ENCODE results near the gene MPL.

DNA sequence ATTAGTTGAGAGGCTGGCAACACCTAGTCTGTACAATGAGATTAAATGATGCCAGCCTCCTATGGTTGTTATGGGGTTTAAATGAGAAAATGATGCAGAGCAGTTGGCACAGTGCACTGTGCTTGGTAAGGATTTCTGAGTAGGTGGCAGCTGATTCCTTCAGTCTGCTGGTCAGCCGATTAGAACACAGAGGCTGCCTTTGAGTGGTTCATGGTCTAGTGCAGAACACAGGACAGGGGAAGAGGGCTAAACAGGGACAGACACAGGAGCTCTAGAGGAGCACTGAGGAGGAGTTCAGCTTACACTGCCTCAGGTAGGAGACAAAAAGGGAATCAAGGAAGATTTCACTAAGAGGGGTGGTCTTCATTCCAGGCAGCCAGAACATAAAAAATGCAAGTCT is 35.4 kb upstream of the MPL start:
- TF ChIP-seq, protein P1, sequence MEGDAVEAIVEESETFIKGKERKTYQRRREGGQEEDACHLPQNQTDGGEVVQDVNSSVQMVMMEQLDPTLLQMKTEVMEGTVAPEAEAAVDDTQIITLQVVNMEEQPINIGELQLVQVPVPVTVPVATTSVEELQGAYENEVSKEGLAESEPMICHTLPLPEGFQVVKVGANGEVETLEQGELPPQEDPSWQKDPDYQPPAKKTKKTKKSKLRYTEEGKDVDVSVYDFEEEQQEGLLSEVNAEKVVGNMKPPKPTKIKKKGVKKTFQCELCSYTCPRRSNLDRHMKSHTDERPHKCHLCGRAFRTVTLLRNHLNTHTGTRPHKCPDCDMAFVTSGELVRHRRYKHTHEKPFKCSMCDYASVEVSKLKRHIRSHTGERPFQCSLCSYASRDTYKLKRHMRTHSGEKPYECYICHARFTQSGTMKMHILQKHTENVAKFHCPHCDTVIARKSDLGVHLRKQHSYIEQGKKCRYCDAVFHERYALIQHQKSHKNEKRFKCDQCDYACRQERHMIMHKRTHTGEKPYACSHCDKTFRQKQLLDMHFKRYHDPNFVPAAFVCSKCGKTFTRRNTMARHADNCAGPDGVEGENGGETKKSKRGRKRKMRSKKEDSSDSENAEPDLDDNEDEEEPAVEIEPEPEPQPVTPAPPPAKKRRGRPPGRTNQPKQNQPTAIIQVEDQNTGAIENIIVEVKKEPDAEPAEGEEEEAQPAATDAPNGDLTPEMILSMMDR (IDR thresholded peaks at IDR 0.05; ENCODE audit: insufficient read depth, low read length) = no peak
- no peak for TF ChIP-seq GABPA (IDR thresholded peaks at IDR 0.05; ENCODE audit: low read depth)
- TF ChIP-seq, protein P2, sequence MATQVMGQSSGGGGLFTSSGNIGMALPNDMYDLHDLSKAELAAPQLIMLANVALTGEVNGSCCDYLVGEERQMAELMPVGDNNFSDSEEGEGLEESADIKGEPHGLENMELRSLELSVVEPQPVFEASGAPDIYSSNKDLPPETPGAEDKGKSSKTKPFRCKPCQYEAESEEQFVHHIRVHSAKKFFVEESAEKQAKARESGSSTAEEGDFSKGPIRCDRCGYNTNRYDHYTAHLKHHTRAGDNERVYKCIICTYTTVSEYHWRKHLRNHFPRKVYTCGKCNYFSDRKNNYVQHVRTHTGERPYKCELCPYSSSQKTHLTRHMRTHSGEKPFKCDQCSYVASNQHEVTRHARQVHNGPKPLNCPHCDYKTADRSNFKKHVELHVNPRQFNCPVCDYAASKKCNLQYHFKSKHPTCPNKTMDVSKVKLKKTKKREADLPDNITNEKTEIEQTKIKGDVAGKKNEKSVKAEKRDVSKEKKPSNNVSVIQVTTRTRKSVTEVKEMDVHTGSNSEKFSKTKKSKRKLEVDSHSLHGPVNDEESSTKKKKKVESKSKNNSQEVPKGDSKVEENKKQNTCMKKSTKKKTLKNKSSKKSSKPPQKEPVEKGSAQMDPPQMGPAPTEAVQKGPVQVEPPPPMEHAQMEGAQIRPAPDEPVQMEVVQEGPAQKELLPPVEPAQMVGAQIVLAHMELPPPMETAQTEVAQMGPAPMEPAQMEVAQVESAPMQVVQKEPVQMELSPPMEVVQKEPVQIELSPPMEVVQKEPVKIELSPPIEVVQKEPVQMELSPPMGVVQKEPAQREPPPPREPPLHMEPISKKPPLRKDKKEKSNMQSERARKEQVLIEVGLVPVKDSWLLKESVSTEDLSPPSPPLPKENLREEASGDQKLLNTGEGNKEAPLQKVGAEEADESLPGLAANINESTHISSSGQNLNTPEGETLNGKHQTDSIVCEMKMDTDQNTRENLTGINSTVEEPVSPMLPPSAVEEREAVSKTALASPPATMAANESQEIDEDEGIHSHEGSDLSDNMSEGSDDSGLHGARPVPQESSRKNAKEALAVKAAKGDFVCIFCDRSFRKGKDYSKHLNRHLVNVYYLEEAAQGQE (IDR thresholded peaks at IDR 0.05; ENCODE audit: insufficient replicate concordance, low read depth) = no peak
- no peak for TF ChIP-seq POLR2AphosphoS5 (IDR thresholded peaks at IDR 0.05; ENCODE audit: low read depth)
- no peak for TF ChIP-seq SPI1 (IDR thresholded peaks at IDR 0.05; ENCODE audit: borderline replicate concordance, low read depth)

All from HL-60 (cell line).